HG03097 (cell line): ENCODE results near the gene TSSK3.

ENCODE experiments used
- ATAC-seq: cut with Tn5 transposase; IDR thresholded peaks from one replicate; pipeline ENCODE4 v1.9.1; 2021; ENCODE audit not compliant: unreplicated experiment, low FRiP score

TSSK3 gene

GRCh38 chr1:32358435-32358834, 3.9 kb upstream of the TSSK3 start:
- ATAC-seq: no peak

GRCh38 chr1:32361308-32361673, 1.0 kb upstream of the TSSK3 start:
- no peak for ATAC-seq

GRCh38 chr1:32361674-32362473, 465 bp upstream of the TSSK3 start:
- ATAC-seq: no peak

- ATAC-seq: no peak
Measured at GRCh38 chr1:32363713-32364112, 1.4 kb downstream of the TSSK3 start.

- no peak for ATAC-seq
Measured at GRCh38 chr1:32364836-32365235, 2.5 kb downstream of the TSSK3 start.

GRCh38 chr1:32365445-32365844, 3.1 kb downstream of the TSSK3 start:
- no peak for ATAC-seq

- no peak for ATAC-seq
Measured at GRCh38 chr1:32367912-32368635, 5.7 kb downstream of the TSSK3 start.

GRCh38 chr1:32372149-32372756, 9.9 kb downstream of the TSSK3 start:
- ATAC-seq: no peak

- no peak for ATAC-seq
Measured at GRCh38 chr1:32373996-32374592, 11.8 kb downstream of the TSSK3 start.

- no peak for ATAC-seq
Measured at GRCh38 chr1:32376199-32376598, 13.9 kb downstream of the TSSK3 start.

GRCh38 chr1:32377541-32378220, 15.3 kb downstream of the TSSK3 start:
- no peak for ATAC-seq

GRCh38 chr1:32380057-32380456, 17.7 kb downstream of the TSSK3 start:
- ATAC-seq: no peak

GRCh38 chr1:32386676-32387392, 24.5 kb downstream of the TSSK3 start:
- ATAC-seq: no peak

- ATAC-seq: no peak
Measured at GRCh38 chr1:32388641-32389040, 26.3 kb downstream of the TSSK3 start.

GRCh38 chr1:32390904-32391870, 28.8 kb downstream of the TSSK3 start:
- no peak for ATAC-seq

- ATAC-seq: no peak
Measured at GRCh38 chr1:32392325-32392724, 30.0 kb downstream of the TSSK3 start.

GRCh38 chr1:32393136-32393535, 30.8 kb downstream of the TSSK3 start:
- no peak for ATAC-seq

GRCh38 chr1:32393832-32394140, 31.4 kb downstream of the TSSK3 start:
- no peak for ATAC-seq
